Neutrophil (primary cell): ENCODE data around the gene TMEM233.

Experiments
- H3K27ac ChIP-seq: fragments of 200-600 bp; sonication (generic); 2 replicates; pipeline ENCODE4 v1.5.1; 2016; ENCODE audit warnings: mild to moderate bottlenecking, moderate library complexity
- H3K27me3 ChIP-seq: fragments of 200-600 bp; sonication (generic); 2 replicates; pipeline ENCODE4 v1.6.0; 2016; ENCODE audit warnings: mild to moderate bottlenecking
- H3K36me3 ChIP-seq: fragments of 200-600 bp; sonication (generic); 2 replicates; pipeline ENCODE4 v1.5.1; 2017
- H3K4me1 ChIP-seq, 2 experiments: fragments of 200-600 bp in 1 of 2; sonication (generic) in 1 of 2; 1 replicate in 1 of 2; 2 replicates in 1 of 2; pipeline versions ENCODE4 v1.5.1 to v1.6.1; 2013 to 2016; ENCODE audit warnings: low read depth in 1 of 2, low read length in 1 of 2, mild to moderate bottlenecking in 1 of 2, moderate library complexity in 1 of 2; ENCODE audit not compliant: control insufficient read depth in 1 of 2, insufficient read depth in 1 of 2
- H3K4me3 ChIP-seq, 2 experiments: fragments of 200-600 bp in 1 of 2; sonication (generic) in 1 of 2; 1 replicate in 1 of 2; 2 replicates in 1 of 2; pipeline ENCODE4 v1.5.1; 2013 to 2016; ENCODE audit warnings: low read depth in 1 of 2, low read length in 1 of 2, mild to moderate bottlenecking in 1 of 2, moderate library complexity in 1 of 2
- H3K9me3 ChIP-seq: fragments of 200-600 bp; sonication (generic); 2 replicates; pipeline ENCODE4 v1.5.1; 2016
- CTCF ChIP-seq: fragments of 200-600 bp; sonication (generic); IDR thresholded peaks from 2 replicates; pipeline ENCODE4 v1.5.1; 2016; ENCODE audit warnings: antibody characterized with exemption

The TMEM233 gene

GRCh38 chr12:119565404-119565803, 28.2 kb upstream of the TMEM233 start:
- no peaks in the 10 kb centered on the region for H3K27me3 ChIP-seq
- no peaks in the 10 kb centered on the region for H3K36me3 ChIP-seq
- H3K4me1 ChIP-seq, result no peaks in the 10 kb centered on the region
- H3K9me3 ChIP-seq, result no peaks in the 10 kb centered on the region
- H3K27ac ChIP-seq, result no peak overlapping the region
- H3K4me3 ChIP-seq, result no peak overlapping the region
- no peak for TF ChIP-seq CTCF

GRCh38 chr12:119570771-119571170, 22.8 kb upstream of the TMEM233 start:
- no peaks in the 10 kb centered on the region for H3K9me3 ChIP-seq
- no peak overlapping the region for H3K27ac ChIP-seq
- H3K4me1 ChIP-seq, result no peaks in the 10 kb centered on the region
- H3K36me3 ChIP-seq, result no peaks in the 10 kb centered on the region
- H3K4me3 ChIP-seq, result no peak overlapping the region
- no peak for TF ChIP-seq CTCF
- H3K27me3 ChIP-seq, result no peaks in the 10 kb centered on the region

GRCh38 chr12:119573086-119573485, 20.5 kb upstream of the TMEM233 start:
- no peaks in the 10 kb centered on the region for H3K27me3 ChIP-seq

GRCh38 chr12:119574255-119574654, 19.3 kb upstream of the TMEM233 start:
- Histone ChIP-seq H3K9me3 (no peaks in the 10 kb centered on the region), H3K4me1 (no peaks in the 10 kb centered on the region), H3K4me3 (no peak overlapping the region), H3K27me3 (no peaks in the 10 kb centered on the region), H3K27ac (no peak overlapping the region), H3K36me3 (no peaks in the 10 kb centered on the region)
- TF ChIP-seq CTCF, result no peak

More at GRCh38 chr12:119573086-119573485, 20.5 kb upstream of the TMEM233 start:
- H3K4me3 ChIP-seq, result no peak overlapping the region
- H3K36me3 ChIP-seq, result no peaks in the 10 kb centered on the region
- H3K27ac ChIP-seq, result no peak overlapping the region
- no peak for TF ChIP-seq CTCF
- no peaks in the 10 kb centered on the region for H3K4me1 ChIP-seq
- H3K9me3 ChIP-seq, result no peaks in the 10 kb centered on the region

GRCh38 chr12:119576118-119576810, 17.3 kb upstream of the TMEM233 start:
- no peak overlapping the region for H3K27ac ChIP-seq
- no peaks in the 10 kb centered on the region for H3K9me3 ChIP-seq
- H3K4me3 ChIP-seq, result no peak overlapping the region
- H3K27me3 ChIP-seq, result peaks cover 6% of the 10 kb centered on the region
- H3K36me3 ChIP-seq, result no peaks in the 10 kb centered on the region
- H3K4me1 ChIP-seq, result no peaks in the 10 kb centered on the region
- TF ChIP-seq CTCF, result no peak
